Measurements from ENCODE around the gene KCNJ15. TPM values are rescaled to one million over a fixed set of nuclear protein-coding genes. Genes with fewer than 3 reads are reported as not detected.

Gene KCNJ15
- total RNA-seq, 1 donor from 2014 or later, result 0.40 TPM

DNA sequence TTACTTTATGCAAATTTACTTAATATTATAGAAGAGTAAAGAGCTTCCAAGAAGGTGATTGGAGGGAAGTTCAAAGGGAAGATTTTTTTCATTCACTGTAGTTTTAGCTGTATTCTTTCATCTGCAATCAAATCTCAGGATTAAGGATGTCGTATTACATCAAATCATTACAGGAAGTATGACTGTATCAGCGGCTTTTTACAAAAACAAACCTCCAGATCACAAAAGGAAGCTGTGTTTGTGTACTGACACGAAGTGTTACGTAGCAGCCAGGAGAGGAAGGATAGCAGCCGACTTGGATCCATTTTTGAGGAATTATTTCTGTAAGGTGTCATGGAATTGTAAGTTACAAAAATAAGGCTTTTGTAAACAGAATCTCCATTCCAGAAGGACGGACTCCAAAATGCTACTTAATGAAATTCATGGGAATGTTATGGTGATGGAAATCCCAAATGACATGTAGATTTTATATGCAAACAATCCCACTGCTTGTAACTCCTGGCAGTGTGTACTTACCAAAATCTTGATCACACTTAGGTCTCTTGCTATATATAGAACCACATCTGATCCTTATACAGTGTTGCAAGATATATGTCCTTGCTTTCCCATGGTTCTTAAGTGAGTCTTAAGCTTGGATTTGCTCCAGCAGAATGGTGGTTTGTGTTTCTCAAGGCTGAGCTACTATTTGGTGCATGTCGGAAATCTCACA lies 49.8 kb downstream of the KCNJ15 start:
- Mint-ChIP-seq H3K27me3 (ENCODE audit: low read depth) (no peaks in the 10 kb centered on the region), H3K27ac (ENCODE audit: unreplicated experiment) (no peak overlapping the region), H3K4me3 (no peak overlapping the region), H3K36me3 (ENCODE audit: low read depth) (no peaks in the 10 kb centered on the region), H3K9me3 (peaks cover 8% of the 10 kb centered on the region), H3K4me1 (peaks cover 30% of the 10 kb centered on the region)
- no peak for DNase-seq (ENCODE audit: low read depth, low spot score)
- TF ChIP-seq CTCF (conservative IDR thresholded peaks at IDR 0.05), result no peak

DNA sequence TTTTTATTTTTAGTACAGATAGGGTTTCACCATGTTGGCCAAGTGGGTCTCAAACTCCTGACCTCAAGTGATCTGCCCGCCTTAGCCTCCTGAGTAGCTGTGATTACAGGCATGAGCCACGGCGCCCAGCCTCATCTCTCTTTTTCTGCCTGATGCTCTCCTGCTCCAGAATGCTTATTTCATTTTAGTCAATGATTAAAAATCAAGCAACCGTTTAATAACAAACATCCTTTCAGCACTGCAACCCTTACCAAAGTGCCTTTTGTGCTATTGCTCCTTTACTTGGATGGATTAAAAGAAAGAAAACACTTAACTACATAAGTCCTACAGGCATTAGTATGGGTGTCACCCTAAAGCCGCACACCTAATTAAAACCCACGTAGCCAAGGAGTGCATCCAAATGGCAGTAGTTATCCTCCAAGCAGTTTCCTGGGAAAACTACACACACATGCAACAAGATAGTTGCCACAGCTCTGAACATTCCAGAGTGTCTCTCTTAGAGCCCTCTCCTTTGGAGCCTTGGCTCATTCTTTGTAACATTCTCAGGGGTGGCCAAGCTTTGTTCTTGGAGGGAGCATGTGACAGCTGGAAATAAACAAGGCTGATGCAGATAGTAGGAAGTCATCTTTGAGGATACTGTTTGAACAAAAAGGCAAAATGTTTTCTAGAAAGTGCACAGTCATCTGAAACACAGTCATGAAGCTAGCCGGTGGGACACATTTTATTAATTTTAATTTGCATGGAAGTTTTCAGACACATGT lies 51.2 kb downstream of the KCNJ15 start:
- Mint-ChIP-seq H3K4me3 (no peak overlapping the region), H3K27me3 (ENCODE audit: low read depth) (no peaks in the 10 kb centered on the region), H3K4me1 (peaks cover 26% of the 10 kb centered on the region), H3K27ac (ENCODE audit: unreplicated experiment) (no peak overlapping the region), H3K36me3 (ENCODE audit: low read depth) (no peaks in the 10 kb centered on the region), H3K9me3 (peaks cover 8% of the 10 kb centered on the region)
- no peak for TF ChIP-seq CTCF (conservative IDR thresholded peaks at IDR 0.05)
- DNase-seq (ENCODE audit: low read depth, low spot score), result no peak

DNA sequence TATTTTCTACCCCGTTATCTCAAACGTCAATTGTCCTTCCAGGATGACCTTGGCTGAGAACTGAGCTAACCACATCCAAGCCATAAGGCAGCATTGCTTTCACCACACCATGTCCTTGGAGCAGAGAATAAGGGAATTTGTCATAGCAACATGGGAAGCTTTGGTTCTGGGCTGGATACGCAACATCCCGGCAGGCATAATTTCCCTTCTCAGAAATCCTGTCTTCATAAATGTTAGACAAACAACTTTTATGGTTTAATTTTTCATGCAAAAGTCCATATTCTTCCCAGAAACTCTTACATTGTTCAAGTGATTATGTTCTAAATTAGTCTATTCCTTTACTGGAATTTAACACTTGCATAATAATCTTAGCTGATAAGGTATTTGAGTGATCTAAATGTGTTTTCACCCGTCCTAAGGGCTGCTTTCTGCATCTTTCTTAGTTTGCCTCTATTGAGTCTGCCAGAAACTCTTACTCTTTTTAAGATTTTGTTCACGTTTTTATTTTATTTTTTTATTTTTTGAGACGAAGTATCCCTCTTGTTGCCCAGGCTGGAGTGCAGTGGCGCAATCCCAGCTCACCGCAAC lies 51.8 kb downstream of the KCNJ15 start:
- TF ChIP-seq CTCF (conservative IDR thresholded peaks at IDR 0.05), result no peak
- no peak overlapping the region for H3K27ac Mint-ChIP-seq (ENCODE audit: unreplicated experiment)

DNA sequence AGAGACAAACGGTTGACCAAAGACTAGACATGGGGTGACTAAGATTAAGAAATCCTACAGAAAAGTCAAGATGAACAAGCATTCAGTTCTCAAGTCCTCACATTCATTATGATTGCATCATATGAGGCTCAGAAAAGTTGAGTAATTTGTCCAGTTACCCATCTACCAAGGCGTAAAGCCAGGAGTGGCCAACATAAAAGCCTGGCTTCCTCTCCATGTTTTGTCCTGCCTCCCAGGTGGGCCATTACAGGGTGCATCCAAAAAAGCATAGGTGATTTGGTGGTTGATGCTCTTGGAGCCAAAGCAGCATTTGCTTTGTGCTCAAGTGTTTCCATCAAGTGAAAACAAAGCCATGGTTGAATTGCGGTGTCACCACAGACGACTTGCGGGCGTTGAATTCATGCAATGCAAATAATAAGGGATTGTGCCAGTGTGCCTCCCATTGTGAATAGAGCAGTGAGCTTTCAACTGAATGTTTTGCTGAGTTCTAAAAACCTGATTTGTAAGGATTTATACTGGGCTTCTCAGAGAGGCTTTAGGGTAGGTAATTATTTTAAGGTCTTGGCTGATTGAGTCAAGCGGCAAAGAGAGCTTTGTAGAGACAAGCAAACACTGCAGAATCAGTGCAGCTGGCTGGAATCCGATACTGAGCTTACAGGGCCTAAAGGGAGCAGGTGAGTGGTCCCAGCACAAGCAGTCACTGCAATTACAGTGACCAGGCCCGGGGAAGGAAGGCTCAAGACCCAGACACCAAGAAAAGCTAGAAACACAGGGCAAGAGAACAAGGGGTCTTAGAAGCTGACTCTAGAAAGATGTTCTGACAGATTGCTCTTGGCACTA lies 54.1 kb downstream of the KCNJ15 start:
- no peak overlapping the region for H3K27ac Mint-ChIP-seq (ENCODE audit: unreplicated experiment)
- peaks cover 49% of the 10 kb centered on the region for H3K4me1 Mint-ChIP-seq

More for the DNA sequence above, 51.8 kb downstream of the KCNJ15 start:
- no peak overlapping the region for H3K4me3 Mint-ChIP-seq
- no peak for DNase-seq (ENCODE audit: low read depth, low spot score)
- H3K27me3 Mint-ChIP-seq (ENCODE audit: low read depth), result no peaks in the 10 kb centered on the region
- H3K4me1 Mint-ChIP-seq, result peaks cover 29% of the 10 kb centered on the region
- no peaks in the 10 kb centered on the region for H3K36me3 Mint-ChIP-seq (ENCODE audit: low read depth)
- H3K9me3 Mint-ChIP-seq, result peaks cover 8% of the 10 kb centered on the region

More for the DNA sequence above, 54.1 kb downstream of the KCNJ15 start:
- Mint-ChIP-seq H3K36me3 (ENCODE audit: low read depth) (no peaks in the 10 kb centered on the region), H3K4me3 (no peak overlapping the region), H3K9me3 (peaks cover 6% of the 10 kb centered on the region), H3K27me3 (ENCODE audit: low read depth) (no peaks in the 10 kb centered on the region)
- no peak for DNase-seq (ENCODE audit: low read depth, low spot score)
- TF ChIP-seq CTCF (conservative IDR thresholded peaks at IDR 0.05), result no peak
